HepG2 (cell line): ENCODE data around the gene MRPS5. TPM values are rescaled to one million over a fixed set of nuclear protein-coding genes. Genes with fewer than 3 reads are reported as not detected.

ENCODE experiments used
- ERF ChIP-seq: IDR thresholded peaks from 2 replicates; pipeline ENCODE4 v1.6.1; 2018; ENCODE audit warnings: missing biosample characterization, missing genetic modification reagents
- HNRNPK ChIP-seq: fragments of 200-400 bp; formaldehyde crosslinking; IDR thresholded peaks from 2 replicates; pipeline ENCODE4 v1.6.1; 2018; ENCODE audit warnings: low read length, low read depth, moderate library complexity, mild to moderate bottlenecking; ENCODE audit not compliant: poor library complexity, severe bottlenecking
- KIAA2018 ChIP-seq: sonication (generic); formaldehyde crosslinking; IDR thresholded peaks from 2 replicates; pipeline ENCODE4 v1.5.0; 2020; ENCODE audit warnings: mild to moderate bottlenecking, missing genetic modification reagents, borderline replicate concordance
- NFAT5 ChIP-seq: sonication (generic); formaldehyde crosslinking; IDR thresholded peaks from 2 replicates; pipeline ENCODE4 v1.4.0; 2020; ENCODE audit warnings: missing genetic modification reagents
- REXO4 ChIP-seq: sonication (generic); formaldehyde crosslinking; IDR thresholded peaks from 2 replicates; pipeline ENCODE4 v1.8.0; 2022; ENCODE audit warnings: missing genetic modification reagents, mild to moderate bottlenecking, borderline replicate concordance
- SMARCC2 ChIP-seq: fragments of 450-650 bp; IDR thresholded peaks from 2 replicates; pipeline ENCODE4 v1.6.1; 2017; ENCODE audit warnings: antibody characterized with exemption, mild to moderate bottlenecking
- SP1 ChIP-seq, 2 experiments: fragments of 450-650 bp in 1 of 2; sonication (generic) in 1 of 2; formaldehyde crosslinking in 1 of 2; IDR thresholded peaks; 2 replicates each; pipeline versions ENCODE4 v1.4.0 to v1.6.1; 2016 to 2020; ENCODE audit warnings: missing genetic modification reagents in 1 of 2
- TBX3 ChIP-seq: fragments of 450-650 bp; IDR thresholded peaks from 2 replicates; pipeline ENCODE4 v1.6.1; 2017; ENCODE audit warnings: antibody characterized with exemption, mild to moderate bottlenecking, inconsistent platforms, borderline replicate concordance
- ZNF224 ChIP-seq: sonication (generic); formaldehyde crosslinking; IDR thresholded peaks from 2 replicates; pipeline ENCODE4 v1.5.0; 2020; ENCODE audit warnings: mild to moderate bottlenecking, missing genetic modification reagents
- ZNF326 ChIP-seq: sonication (generic); formaldehyde crosslinking; IDR thresholded peaks from 2 replicates; pipeline ENCODE4 v1.4.0; 2020; ENCODE audit warnings: missing genetic modification reagents, borderline replicate concordance
- ZNF431 ChIP-seq: sonication (generic); formaldehyde crosslinking; IDR thresholded peaks from 2 replicates; pipeline ENCODE4 v1.9.0; 2022; ENCODE audit warnings: missing genetic modification reagents, low read depth, mild to moderate bottlenecking, borderline replicate concordance
- ZNF564 ChIP-seq: sonication (generic); formaldehyde crosslinking; IDR thresholded peaks from 2 replicates; pipeline ENCODE4 v1.8.1; 2023; ENCODE audit warnings: mild to moderate bottlenecking, missing genetic modification reagents
- ZNF790 ChIP-seq: sonication (generic); formaldehyde crosslinking; IDR thresholded peaks from 2 replicates; pipeline ENCODE4 v1.8.0; 2022; ENCODE audit warnings: missing genetic modification reagents, mild to moderate bottlenecking, borderline replicate concordance
- polyA plus RNA-seq, 8 experiments: library from polyadenylated mRNA; depleted of rRNA in 3 of 8; stranded (reverse) in 7 of 8; unstranded in 1 of 8; fragments of >200 nt; fragmentation: Illumina TruSeq in 4 of 8; extraction: Trizol in 4 of 8; gene quantifications; 2 replicates each; pipeline versions ENCODE4 v1.2.1 to v1.2.3, GENCODE V29; 2011 to 2016; ENCODE audit warnings: low read depth in 4 of 8, missing spikeins in 1 of 8, mixed read lengths in 1 of 8; ENCODE audit not compliant: insufficient read depth in 1 of 8
- total RNA-seq, 5 experiments: library from RNA; depleted of rRNA; stranded (reverse); fragments of >200 nt; fragmentation: Illumina TruSeq; extraction: Trizol; gene quantifications; 2 replicates each; pipeline ENCODE4 v1.2.3, GENCODE V29; 2016; ENCODE audit warnings: low read depth in 1 of 5
- TF ChIP-seq, protein P1 (sequence below): IDR thresholded peaks from 2 replicates; pipeline ENCODE4 v1.6.1; 2016

Gene MRPS5
- total and polyA plus RNA-seq, 2 of the 13 experiments (the other 11 are each of a cell fraction or from before 2014, with no cell fraction given): 98.8 to 134 TPM

GRCh38 chr2:95121407-95122196 is at the start of gene MRPS5 (continued):
- TF ChIP-seq ZNF790 (CRISPR knock-in tag): peak; percentile 82; the same call in 1 of the 2 replicates
- no peak for TF ChIP-seq SP1 (IDR thresholded peaks at IDR 0.05)
- TF ChIP-seq SP1 (CRISPR knock-in tag; IDR thresholded peaks at IDR 0.05): peak; percentile 83
- TF ChIP-seq NFAT5 (CRISPR knock-in tag): peak; percentile 65; the same call in 1 of the 2 replicates
- no peak for TF ChIP-seq ZNF326 (CRISPR knock-in tag)
- peak; percentile 77 for TF ChIP-seq ZNF564 (CRISPR knock-in tag)
- no peak for TF ChIP-seq KIAA2018 (CRISPR knock-in tag)
- TF ChIP-seq ZNF431 (CRISPR knock-in tag): peak; percentile 78; the same call in 1 of the 2 replicates
- no peak for TF ChIP-seq ZNF224 (CRISPR knock-in tag)
- peak; percentile 70 for TF ChIP-seq HNRNPK
- TF ChIP-seq REXO4 (CRISPR knock-in tag): 0 out of 2 replicates have a peak, but pooled peaks have one; percentile 8
- TF ChIP-seq SMARCC2: no peak
- TF ChIP-seq ERF: peak; percentile 80
- TF ChIP-seq, protein P1, sequence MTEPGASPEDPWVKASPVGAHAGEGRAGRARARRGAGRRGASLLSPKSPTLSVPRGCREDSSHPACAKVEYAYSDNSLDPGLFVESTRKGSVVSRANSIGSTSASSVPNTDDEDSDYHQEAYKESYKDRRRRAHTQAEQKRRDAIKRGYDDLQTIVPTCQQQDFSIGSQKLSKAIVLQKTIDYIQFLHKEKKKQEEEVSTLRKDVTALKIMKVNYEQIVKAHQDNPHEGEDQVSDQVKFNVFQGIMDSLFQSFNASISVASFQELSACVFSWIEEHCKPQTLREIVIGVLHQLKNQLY (CRISPR knock-in tag): no peak
- TF ChIP-seq TBX3: no peak
